ENCODE data around the gene PSMA3.

PSMA3 gene

GRCh38 chr14:58299401-58300330 is 55.0 kb downstream of the PSMA3 start (continued):
- TF ChIP-seq KLF10 (tag by site-specific recombination; IDR thresholded peaks at IDR 0.05): peak; percentile 16; the same call in 1 of the 2 replicates
- no peak for TF ChIP-seq BCL6B (tag by site-specific recombination; IDR thresholded peaks at IDR 0.05)
- TF ChIP-seq KLF9 (tag by site-specific recombination; IDR thresholded peaks at IDR 0.05; ENCODE audit: low read depth): peak; percentile 26; the same call in 1 of the 2 replicates
- peak; percentile 37; the same call in 1 of the 2 replicates for TF ChIP-seq ZBTB11 (tag by site-specific recombination; conservative IDR thresholded peaks at IDR 0.05; ENCODE audit: low read depth)
- 0 out of 2 replicates have a peak, but pooled peaks have one; percentile 20 for TF ChIP-seq ZIC2 (tag by site-specific recombination; IDR thresholded peaks at IDR 0.05)
- 0 out of 2 replicates have a peak, but pooled peaks have one; percentile 19 for TF ChIP-seq ZNF76 (tag by site-specific recombination; IDR thresholded peaks at IDR 0.05; ENCODE audit: borderline replicate concordance, low read depth)
- no peak for TF ChIP-seq ZBTB44 (tag by site-specific recombination; IDR thresholded peaks at IDR 0.05)
- 0 out of 2 replicates have a peak, but pooled peaks have one; percentile 19 for TF ChIP-seq ZNF561 (tag by site-specific recombination; IDR thresholded peaks at IDR 0.05; ENCODE audit: borderline replicate concordance)
- TF ChIP-seq ZNF26 (tag by site-specific recombination; IDR thresholded peaks at IDR 0.05): no peak
- TF ChIP-seq ZNF274 (IDR thresholded peaks at IDR 0.05; ENCODE audit: low read length): no peak
- TF ChIP-seq ZNF274 (tag by site-specific recombination; IDR thresholded peaks at IDR 0.05; ENCODE audit: borderline replicate concordance): no peak
- peak; percentile 20; the same call in 1 of the 2 replicates for TF ChIP-seq PATZ1 (tag by site-specific recombination; IDR thresholded peaks at IDR 0.05)
- no peak for TF ChIP-seq KLF8 (tag by site-specific recombination; IDR thresholded peaks at IDR 0.05)
- no peak for TF ChIP-seq ZNF530 (tag by site-specific recombination; IDR thresholded peaks at IDR 0.05; ENCODE audit: low read depth)
- no peak for TF ChIP-seq KLF1 (tag by site-specific recombination; IDR thresholded peaks at IDR 0.05)
- TF ChIP-seq ZNF221 (tag by site-specific recombination; IDR thresholded peaks at IDR 0.05; ENCODE audit: borderline replicate concordance): no peak
- TF ChIP-seq ZBTB1 (tag by site-specific recombination; IDR thresholded peaks at IDR 0.05): no peak
- TF ChIP-seq ZNF777 (tag by site-specific recombination; IDR thresholded peaks at IDR 0.05; ENCODE audit: borderline replicate concordance): no peak; the same call in 1 of the 2 replicates
- no peak for TF ChIP-seq ZNF138 (tag by site-specific recombination; IDR thresholded peaks at IDR 0.05; ENCODE audit: borderline replicate concordance)

Data from HEK293 (cell line).